ENCODE results near the gene IQSEC3. TPM values are rescaled to one million over a fixed set of nuclear protein-coding genes. Genes with fewer than 3 reads are reported as not detected.
A peak's percentile ranks its signal among the peaks of the same experiment; 100 is the strongest.

Gene IQSEC3
- total and polyA plus RNA-seq, 2 of the 13 experiments (the other 11 are each of a cell fraction or from before 2014, with no cell fraction given), result not detected

DNA sequence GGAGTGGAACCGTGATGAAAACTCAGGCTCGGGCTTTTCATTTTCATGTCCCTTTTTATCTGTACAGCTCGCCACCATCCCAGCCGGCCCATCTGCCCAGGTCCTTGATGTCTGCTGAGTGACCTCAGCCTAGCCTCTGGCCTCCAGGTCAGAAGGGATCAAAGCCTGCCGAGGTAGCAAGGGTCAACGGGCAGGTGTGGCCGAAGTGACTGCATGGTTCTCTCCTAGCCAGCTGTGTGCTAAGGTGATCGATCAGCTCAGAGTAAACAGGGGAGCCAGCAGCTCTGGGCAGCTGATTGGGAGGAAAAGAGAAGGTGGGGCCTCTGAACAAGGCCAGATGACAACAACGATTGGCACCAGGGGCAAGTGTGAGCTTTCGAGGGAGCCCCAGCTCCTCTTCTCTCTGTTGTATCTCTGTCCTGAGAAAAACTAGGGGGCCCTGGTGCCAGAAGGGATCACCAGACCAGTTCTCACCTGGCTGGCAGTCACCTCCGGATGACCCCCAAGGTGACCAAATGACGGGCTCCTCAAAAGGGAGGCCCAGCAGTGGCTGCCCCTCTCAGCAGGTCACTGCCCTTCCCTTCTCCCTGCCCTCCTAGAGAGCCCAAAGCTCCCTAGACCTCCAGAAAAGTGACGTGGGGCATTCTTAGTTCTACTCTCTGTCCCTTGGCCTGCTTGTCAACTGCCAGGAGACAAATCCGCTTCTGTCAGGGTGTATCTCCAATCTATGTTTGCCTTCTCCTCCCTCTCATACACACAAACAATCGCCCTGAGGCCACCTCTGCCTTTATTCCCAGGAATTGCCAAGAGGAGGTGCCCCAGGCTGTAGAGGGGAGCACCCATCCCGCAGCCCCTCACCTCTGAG is 143.9 kb downstream of the IQSEC3 start (continued):
- TF ChIP-seq ZNF737 (CRISPR knock-in tag; IDR thresholded peaks at IDR 0.05; ENCODE audit: borderline replicate concordance), result no peak
- TF ChIP-seq, protein P1, sequence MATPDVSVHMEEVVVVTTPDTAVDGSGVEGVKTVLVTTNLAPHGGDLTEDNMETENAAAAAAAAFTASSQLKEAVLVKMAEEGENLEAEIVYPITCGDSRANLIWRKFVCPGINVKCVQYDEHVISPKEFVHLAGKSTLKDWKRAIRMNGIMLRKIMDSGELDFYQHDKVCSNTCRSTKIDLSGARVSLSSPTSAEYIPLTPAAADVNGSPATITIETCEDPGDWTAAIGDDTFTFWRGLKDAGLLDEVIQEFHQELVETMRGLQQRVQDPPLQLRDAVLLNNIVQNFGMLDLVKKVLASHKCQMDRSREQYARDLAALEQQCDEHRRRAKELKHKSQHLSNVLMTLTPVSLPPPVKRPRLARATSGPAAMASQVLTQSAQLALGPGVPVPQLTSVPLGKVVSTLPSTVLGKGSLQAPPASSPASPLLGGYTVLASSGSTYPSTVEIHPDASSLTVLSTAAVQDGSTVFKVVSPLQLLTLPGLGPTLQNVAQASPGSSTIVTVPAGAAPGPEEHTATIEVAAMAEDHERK (CRISPR knock-in tag; IDR thresholded peaks at IDR 0.05; ENCODE audit: low read depth), result no peak
- TF ChIP-seq, protein P2, sequence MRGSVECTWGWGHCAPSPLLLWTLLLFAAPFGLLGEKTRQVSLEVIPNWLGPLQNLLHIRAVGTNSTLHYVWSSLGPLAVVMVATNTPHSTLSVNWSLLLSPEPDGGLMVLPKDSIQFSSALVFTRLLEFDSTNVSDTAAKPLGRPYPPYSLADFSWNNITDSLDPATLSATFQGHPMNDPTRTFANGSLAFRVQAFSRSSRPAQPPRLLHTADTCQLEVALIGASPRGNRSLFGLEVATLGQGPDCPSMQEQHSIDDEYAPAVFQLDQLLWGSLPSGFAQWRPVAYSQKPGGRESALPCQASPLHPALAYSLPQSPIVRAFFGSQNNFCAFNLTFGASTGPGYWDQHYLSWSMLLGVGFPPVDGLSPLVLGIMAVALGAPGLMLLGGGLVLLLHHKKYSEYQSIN (CRISPR knock-in tag; IDR thresholded peaks at IDR 0.05; ENCODE audit: borderline replicate concordance), result no peak
- no peak for TF ChIP-seq REXO4 (CRISPR knock-in tag; IDR thresholded peaks at IDR 0.05; ENCODE audit: borderline replicate concordance)
- no peak for TF ChIP-seq TCF12 (IDR thresholded peaks at IDR 0.05)
- TF ChIP-seq TCF12 (CRISPR knock-in tag; IDR thresholded peaks at IDR 0.05), result peak; percentile 100
- TF ChIP-seq ZNF558 (CRISPR knock-in tag; IDR thresholded peaks at IDR 0.05; ENCODE audit: borderline replicate concordance), result 0 out of 2 replicates have a peak, but pooled peaks have one; percentile 35
- 0 out of 2 replicates have a peak, but pooled peaks have one; percentile 69 for TF ChIP-seq PAX8 (CRISPR knock-in tag; IDR thresholded peaks at IDR 0.05; ENCODE audit: borderline replicate concordance)
- TF ChIP-seq, protein P3, sequence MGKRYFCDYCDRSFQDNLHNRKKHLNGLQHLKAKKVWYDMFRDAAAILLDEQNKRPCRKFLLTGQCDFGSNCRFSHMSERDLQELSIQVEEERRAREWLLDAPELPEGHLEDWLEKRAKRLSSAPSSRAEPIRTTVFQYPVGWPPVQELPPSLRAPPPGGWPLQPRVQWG (CRISPR knock-in tag; IDR thresholded peaks at IDR 0.05; ENCODE audit: borderline replicate concordance, low read depth), result no peak
- 0 out of 2 replicates have a peak, but pooled peaks have one; percentile 14 for TF ChIP-seq FOSL1 (CRISPR knock-in tag; IDR thresholded peaks at IDR 0.05; ENCODE audit: borderline replicate concordance)
- TF ChIP-seq, protein P4, sequence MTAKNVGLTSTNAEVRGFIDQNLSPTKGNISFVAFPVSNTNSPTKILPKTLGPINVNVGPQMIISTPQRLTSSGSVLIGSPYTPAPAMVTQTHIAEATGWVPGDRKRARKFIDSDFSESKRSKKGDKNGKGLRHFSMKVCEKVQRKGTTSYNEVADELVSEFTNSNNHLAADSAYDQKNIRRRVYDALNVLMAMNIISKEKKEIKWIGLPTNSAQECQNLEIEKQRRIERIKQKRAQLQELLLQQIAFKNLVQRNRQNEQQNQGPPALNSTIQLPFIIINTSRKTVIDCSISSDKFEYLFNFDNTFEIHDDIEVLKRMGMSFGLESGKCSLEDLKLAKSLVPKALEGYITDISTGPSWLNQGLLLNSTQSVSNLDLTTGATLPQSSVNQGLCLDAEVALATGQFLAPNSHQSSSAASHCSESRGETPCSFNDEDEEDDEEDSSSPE (CRISPR knock-in tag; IDR thresholded peaks at IDR 0.05), result peak; percentile 55
- TF ChIP-seq FOXA3 (CRISPR knock-in tag; IDR thresholded peaks at IDR 0.05), result peak; percentile 100
- TF ChIP-seq ADNP (CRISPR knock-in tag; IDR thresholded peaks at IDR 0.05), result no peak
- TF ChIP-seq, protein P5, sequence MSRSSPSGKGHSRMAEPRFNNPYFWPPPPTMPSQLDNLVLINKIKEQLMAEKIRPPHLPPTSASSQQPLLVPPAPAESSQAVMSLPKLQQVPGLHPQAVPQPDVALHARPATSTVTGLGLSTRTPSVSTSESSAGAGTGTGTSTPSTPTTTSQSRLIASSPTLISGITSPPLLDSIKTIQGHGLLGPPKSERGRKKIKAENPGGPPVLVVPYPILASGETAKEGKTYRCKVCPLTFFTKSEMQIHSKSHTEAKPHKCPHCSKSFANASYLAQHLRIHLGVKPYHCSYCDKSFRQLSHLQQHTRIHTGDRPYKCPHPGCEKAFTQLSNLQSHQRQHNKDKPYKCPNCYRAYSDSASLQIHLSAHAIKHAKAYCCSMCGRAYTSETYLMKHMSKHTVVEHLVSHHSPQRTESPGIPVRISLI (CRISPR knock-in tag; IDR thresholded peaks at IDR 0.05; ENCODE audit: borderline replicate concordance), result peak; percentile 77; the same call in 1 of the 2 replicates
- TF ChIP-seq, protein P6, sequence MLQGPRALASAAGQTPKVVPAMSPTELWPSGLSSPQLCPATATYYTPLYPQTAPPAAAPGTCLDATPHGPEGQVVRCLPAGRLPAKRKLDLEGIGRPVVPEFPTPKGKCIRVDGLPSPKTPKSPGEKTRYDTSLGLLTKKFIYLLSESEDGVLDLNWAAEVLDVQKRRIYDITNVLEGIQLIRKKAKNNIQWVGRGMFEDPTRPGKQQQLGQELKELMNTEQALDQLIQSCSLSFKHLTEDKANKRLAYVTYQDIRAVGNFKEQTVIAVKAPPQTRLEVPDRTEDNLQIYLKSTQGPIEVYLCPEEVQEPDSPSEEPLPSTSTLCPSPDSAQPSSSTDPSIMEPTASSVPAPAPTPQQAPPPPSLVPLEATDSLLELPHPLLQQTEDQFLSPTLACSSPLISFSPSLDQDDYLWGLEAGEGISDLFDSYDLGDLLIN (CRISPR knock-in tag; IDR thresholded peaks at IDR 0.05; ENCODE audit: borderline replicate concordance), result no peak
- TF ChIP-seq ZBTB20 (CRISPR knock-in tag; IDR thresholded peaks at IDR 0.05; ENCODE audit: borderline replicate concordance, low read depth), result peak; percentile 81; the same call in 1 of the 2 replicates
- no peak for TF ChIP-seq NAIF1 (CRISPR knock-in tag; IDR thresholded peaks at IDR 0.05; ENCODE audit: borderline replicate concordance)
- peak; percentile 92 for TF ChIP-seq CREM (IDR thresholded peaks at IDR 0.05)
- TF ChIP-seq CREM (CRISPR knock-in tag; IDR thresholded peaks at IDR 0.05), result no peak
- TF ChIP-seq ZNF234 (CRISPR knock-in tag; conservative IDR thresholded peaks at IDR 0.05), result no peak
- TF ChIP-seq BRD4 (CRISPR knock-in tag; IDR thresholded peaks at IDR 0.05), result no peak
- TF ChIP-seq MTF2 (CRISPR knock-in tag; IDR thresholded peaks at IDR 0.05; ENCODE audit: borderline replicate concordance), result no peak
